PC-9 (cell line): ENCODE results near the gene EEF1AKMT3.

Experiments
- CTCF ChIP-seq: fragments of 200-600 bp; sonication (generic); conservative IDR thresholded peaks from 2 replicates; pipeline ENCODE4 v1.6.1; 2017; ENCODE audit warnings: mixed run types, antibody characterized with exemption, mild to moderate bottlenecking, moderate library complexity
- EZH2 ChIP-seq: fragments of 200-600 bp; sonication (generic); IDR thresholded peaks from 2 replicates; pipeline ENCODE4 v1.8.0; 2017; ENCODE audit warnings: antibody characterized with exemption, low read depth

GRCh38 chr12:57738661-57739237 is 33.7 kb upstream of the EEF1AKMT3 start, which contains the start of gene AGAP2:
- no peak for TF ChIP-seq CTCF
- TF ChIP-seq EZH2, result no peak
